CD4-positive, alpha-beta T cell treated with Interleukin-17A for 1 hour (primary cell): ENCODE data around the gene SGCE.

Experiments
- DNase-seq: peaks from one replicate; pipeline ENCODE4 v3.0.0-alpha.2; 2020

The SGCE gene

GRCh38 chr7:94562525-94562924 is 93.4 kb downstream of the SGCE start:
- DNase-seq, result no peak

- DNase-seq, result no peak
Measured at GRCh38 chr7:94561841-94562514, 94.0 kb downstream of the SGCE start.

- no peak for DNase-seq
Measured at GRCh38 chr7:94559972-94560371, 96.0 kb downstream of the SGCE start.

- no peak for DNase-seq
Measured at GRCh38 chr7:94557215-94557614, 98.7 kb downstream of the SGCE start.

GRCh38 chr7:94556028-94556427 is 99.9 kb downstream of the SGCE start:
- DNase-seq, result no peak

DNA sequence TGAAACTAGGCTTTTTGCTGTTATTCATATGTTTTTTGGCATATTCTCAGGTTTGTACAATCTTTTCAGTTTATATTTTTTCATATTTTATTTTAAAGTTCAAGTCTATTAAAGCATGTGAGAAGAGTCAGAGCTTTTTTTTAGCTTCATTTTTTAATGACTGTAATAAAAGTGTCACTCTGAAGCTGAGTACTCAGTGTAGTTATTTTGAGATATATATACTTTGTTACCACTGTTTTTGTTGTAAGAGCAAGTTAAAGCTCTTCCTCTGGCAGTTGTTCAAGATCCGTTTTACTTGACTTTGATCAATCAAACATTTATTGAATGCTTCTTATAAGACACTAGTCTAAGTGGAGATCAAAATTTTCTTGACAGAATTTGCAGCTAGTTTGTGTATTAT is 108.8 kb downstream of the SGCE start:
- no peak for DNase-seq

- no peak for DNase-seq
Measured at GRCh38 chr7:94540428-94540827, 115.5 kb downstream of the SGCE start.
